Eye (tissue), 1 donor: ENCODE data around the gene TUBB4B.
A peak's percentile ranks its signal among the peaks of the same experiment; 100 is the strongest.

Experiments used
- DNase-seq: peaks from one replicate; pipeline ENCODE4 v3.0.0-alpha.2; 2015

TUBB4B gene

GRCh38 chr9:137273095-137273490 lies 32.0 kb downstream of the TUBB4B start:
- DNase-seq, result no peak

DNA sequence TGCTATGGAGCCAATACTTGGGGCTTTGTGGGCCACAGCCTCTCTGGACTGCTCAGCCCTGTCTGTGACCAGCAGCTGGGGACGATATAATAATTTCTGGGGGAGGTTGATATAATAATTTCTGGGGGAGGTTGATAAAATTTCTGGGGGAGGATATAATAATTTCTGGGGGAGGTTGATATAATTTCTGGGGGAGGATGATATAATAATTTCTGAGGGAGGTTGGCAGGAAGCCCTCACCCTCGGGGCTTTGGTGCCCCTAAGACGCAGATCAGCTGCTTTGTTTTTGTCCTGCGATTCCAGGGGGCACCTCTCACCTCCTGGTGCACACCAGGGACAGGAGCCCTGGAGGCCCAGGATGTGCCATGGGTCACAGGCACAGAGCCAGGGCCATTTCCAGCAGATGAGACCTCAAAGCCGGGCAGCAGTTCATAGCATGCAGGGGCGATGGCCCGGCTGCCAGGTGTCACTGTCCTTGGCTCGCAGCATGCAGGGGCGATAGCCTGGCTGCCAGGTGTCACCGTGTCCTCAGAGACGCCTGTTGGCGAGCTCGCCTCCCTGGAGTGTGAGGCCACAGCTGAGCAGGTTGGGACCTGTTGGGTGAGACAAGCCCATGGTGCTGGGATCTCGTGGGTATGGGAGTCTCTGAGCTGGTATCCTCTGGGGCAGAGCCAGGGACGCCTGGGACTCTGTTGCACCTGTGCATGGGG lies 32.7 kb downstream of the TUBB4B start:
- no peak for DNase-seq

DNA sequence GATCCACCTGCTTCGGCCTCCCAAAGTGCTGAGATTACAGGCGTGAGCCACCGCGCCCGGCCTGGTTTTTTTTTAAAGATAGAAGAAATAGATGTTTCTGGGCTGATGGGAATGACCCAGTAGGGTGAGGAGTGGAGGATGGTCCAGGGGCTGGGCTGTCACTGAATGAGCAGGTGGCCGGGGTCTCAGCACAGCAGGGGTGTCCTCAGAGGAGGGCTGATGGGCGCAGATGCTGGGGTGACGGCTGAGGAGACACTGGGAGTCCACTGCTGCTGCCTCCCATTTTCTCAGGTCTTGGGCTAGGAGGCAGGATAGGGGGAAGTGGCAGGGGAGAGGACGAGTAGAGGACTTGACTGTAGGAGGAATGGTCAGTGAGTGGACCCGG lies 34.1 kb downstream of the TUBB4B start:
- DNase-seq, result no peak

GRCh38 chr9:137275588-137276472 lies 34.7 kb downstream of the TUBB4B start:
- no peak for DNase-seq

GRCh38 chr9:137276473-137277328 lies 35.6 kb downstream of the TUBB4B start:
- DNase-seq, result peak; percentile 78

DNA sequence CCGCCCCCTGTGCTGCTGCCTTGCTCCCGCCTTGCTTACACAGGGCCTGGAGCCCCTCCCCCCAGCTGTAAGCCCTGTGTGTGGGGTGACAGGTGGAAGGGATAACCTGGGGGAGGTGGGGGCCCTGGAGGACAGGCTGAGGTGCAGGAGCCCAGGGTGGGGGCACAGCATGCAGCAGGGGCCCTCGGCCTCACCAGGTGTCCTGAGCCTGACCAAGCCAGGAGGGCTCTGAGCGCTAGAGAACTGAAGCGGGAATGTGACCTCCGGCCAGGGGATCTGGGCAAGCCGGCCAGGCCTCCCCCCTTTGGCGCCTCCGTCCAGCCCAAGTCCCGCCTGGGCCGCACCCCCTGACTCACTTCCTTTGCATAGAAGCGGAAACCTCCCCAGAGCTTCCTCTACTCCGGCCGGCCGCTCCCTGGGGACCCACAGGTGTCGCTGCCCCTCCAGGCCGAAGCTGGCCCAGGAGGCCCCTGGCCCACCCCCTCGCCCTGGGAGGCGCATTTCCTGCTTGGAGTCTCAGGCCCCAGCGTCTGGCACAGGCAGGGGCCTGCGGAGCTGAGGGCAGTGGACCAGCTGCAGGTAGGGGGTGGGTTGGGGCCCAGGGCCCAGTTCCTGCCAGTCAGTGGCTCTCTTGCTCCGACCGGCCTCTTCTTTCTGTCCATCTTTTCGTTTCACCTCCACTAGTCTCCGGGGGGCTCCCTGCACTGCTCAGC lies 36.4 kb downstream of the TUBB4B start, which contains the start of gene TOR4A:
Gene TOR4A, plus strand, starts transcription at position 398 of the 713 bp plus-strand sequence. CDS start 964 bp downstream, outside the sequence.
- peak; percentile 59 for DNase-seq

DNA sequence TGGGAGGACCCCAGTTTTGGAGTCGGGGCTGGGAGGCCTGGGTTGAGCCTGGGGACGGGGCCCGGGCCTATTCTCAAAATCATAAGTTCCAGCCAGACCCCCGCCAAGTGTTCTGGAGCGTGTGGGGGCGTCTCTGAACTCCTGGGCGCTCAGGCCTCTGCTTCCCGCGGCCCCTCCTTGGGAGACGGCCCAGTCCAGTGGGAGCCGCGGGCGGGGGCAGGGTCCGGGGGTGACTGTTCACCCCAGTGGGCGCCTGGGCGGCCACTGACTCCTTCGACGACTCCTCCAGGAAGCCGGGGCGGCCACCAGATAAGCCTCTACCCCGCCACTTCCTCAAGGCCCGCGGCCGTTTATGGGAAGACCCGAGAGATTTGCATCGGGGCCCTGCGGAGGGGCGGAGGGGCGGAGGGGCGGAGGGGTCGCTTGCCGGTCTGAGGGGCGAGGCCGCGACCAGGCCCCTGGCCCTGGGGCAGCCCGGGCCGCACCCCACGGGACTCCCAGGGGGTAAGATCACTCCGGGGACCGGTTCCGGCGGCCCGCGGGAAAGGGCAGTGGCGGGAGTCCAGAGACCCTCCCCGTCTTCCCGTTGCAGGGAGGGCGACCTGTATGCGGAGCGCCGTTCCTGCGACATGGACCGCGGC lies 37.1 kb downstream of the TUBB4B start:
- peak; percentile 42 for DNase-seq

DNA sequence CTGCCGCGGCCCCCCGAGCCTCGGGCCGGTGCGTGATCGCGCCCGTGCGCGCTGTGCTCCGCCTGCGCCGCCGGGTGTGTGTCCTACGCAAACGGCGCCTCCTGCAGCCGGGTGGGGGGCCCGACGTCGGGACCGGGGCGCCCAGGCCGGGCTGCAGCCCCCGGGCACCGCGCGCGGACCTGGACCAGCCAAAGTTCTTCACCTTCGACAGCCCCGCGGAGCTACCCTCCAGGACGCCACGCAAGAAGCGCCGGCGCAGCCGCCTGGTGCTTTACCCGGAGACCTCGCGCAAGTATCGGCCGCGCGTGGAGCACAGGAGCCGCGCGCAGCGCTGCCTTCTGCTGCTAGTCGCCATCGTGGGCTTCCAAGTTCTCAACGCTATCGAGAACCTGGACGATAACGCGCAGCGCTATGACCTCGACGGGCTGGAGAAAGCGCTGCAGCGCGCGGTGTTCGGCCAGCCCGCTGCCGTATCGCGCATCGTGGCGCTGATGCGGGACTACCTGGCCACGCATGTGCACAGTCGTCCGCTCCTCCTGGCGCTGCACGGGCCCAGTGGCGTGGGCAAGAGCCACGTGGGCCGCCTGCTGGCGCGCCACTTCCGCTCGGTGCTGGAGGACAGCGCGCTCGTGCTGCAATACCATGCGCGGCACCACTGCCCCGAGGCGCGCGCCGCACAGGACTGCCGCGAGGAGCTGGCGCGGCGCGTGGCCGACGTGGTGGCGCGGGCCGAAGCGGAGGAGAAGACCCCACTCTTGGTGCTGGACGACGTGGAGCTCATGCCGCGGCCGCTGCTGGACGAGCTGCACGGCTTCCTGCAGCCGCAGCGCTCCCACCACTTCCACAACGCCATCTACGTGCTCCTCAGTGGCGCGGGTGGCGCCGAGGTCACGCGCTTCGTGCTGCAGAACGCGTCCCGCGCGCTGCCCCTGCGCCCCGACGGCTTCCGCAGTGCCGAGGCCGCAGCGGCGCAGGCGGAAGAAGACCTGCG lies 37.9 kb downstream of the TUBB4B start:
- DNase-seq, result no peak

DNA sequence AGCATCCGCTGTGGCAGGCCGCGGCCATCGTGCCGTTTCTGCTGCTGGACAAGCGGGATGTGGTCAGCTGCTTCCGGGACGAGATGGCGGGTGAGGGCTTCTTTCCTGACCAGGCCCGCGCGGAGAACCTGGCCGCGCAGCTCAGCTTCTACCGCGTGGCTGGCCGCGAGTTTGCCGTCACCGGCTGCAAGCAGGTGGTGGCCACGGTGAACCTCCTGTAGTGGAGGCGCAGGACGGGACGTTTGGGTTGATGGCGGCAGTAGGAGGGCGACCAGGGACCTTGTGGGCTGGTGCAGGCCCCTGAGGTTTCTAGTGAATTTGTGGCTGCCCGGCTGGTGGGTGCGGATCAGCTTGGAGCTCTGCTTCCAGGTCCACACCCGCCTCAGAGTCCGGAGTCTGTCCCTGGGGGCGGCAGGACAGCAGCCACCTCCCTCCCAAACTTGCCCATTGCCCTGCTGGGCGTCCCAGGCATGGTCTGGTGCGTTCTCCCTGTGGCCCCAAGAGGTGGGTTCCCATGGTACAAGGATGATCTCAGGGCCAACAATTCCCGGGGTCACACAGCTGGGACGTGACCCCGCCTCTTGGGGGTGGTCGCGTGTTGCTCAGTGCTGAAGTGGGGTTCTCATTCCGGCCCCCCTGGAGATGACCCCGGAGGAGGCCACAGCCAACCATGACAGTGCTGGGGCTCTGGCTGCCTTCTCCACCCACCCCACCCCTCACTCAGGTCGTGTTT lies 38.8 kb downstream of the TUBB4B start:
- no peak for DNase-seq

DNA sequence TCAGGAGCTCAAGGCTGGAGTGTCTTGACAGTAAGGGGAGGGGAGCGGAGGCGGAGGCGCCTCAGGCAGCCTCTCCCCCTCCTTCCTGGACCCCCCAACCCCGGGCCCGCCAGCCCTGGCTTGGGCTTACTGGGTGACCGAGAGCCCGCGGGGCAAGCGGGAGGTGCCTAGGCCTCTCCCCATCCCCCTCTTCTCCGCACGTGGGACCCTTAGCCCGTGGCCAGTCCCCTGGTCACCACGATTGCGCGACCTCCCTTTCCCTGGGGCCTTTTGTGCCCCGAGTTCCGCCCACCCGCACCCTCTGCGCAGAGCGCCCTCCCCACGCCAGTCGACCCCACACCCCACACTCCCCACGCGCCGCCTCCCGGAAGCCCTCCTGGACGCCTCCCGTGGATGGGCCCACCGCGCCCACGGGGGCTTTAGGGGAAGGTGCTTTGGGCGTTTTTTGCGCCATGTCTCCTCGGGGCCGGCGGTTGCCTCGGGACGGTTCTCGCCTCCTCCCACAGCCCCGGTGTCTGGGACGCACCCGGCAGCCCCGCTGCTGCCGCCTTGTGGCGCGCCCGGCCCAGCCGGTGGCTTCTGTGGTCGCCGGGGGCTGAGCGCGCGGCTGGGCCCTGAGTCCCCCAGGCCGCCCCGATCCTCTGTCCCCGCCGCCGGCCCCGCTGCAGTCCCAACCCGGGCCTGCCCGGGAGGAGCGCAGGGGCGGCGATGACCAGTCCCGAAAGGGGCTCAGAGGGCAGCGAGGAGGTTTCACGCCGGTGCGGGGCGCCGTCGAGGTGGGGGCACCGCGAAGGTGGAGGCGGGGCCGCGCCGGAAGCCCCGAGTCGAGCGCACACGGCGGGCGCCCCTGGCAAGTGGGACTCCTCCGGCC lies 39.6 kb downstream of the TUBB4B start:
- peak; percentile 55 for DNase-seq

- DNase-seq, result peak; percentile 67
These were observed 40.4 kb downstream of the TUBB4B start for GRCh38 chr9:137281345-137282116.

GRCh38 chr9:137286975-137287383 lies 45.9 kb downstream of the TUBB4B start:
- DNase-seq, result peak; percentile 62

DNA sequence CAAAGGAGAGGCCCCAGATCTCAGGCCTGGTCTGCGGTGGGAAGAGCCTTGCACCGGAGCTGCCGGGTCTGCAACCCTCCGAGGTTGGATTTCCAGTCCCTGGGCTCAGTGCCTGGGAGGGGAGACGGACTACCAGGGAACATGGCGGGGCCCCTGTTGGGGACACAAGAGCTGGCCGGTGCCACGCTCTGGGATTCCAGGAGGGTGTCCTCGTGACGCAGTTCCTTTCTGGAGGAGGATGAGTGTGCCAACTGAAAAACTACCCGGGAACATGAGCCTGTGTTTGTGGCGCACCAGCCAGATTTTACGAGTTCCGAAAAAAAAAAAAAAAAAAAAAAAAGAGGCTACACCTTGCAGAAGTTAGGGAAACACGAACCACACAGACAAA lies 52.0 kb downstream of the TUBB4B start:
- no peak for DNase-seq
